DMS53 treated with DMSO at 0.1 percent for 48 hours (cell line): Measurements from ENCODE around the gene ZBTB20.
A peak's percentile ranks its signal among the peaks of the same experiment; 100 is the strongest.
"Not testable (repeated sequence)": the region's sequence is repeated elsewhere in the genome, so short reads cannot be mapped to it uniquely, and the experiment has no call there.

Source experiments
- DNase-seq: peaks from one replicate; lab custom pipeline; 2025; ENCODE audit not compliant: unreplicated experiment; lab: John Stamatoyannopoulos, UW

Gene ZBTB20

GRCh38 chr3:114839476-114839875 is 307.6 kb downstream of the ZBTB20 start:
- no peak for DNase-seq

- no peak for DNase-seq
Measured at GRCh38 chr3:114838025-114838424, 309.1 kb downstream of the ZBTB20 start.

- no peak for DNase-seq
Measured at GRCh38 chr3:114834175-114834940, 312.7 kb downstream of the ZBTB20 start.

- no peak for DNase-seq
Measured at GRCh38 chr3:114831861-114832260, 315.2 kb downstream of the ZBTB20 start.

- DNase-seq: no peak
Measured at GRCh38 chr3:114830652-114831051, 316.4 kb downstream of the ZBTB20 start.

- no peak for DNase-seq
Measured at GRCh38 chr3:114829783-114830182, 317.3 kb downstream of the ZBTB20 start.

- peak; percentile 45 for DNase-seq
Measured at GRCh38 chr3:114827495-114827894, 319.6 kb downstream of the ZBTB20 start.

DNA sequence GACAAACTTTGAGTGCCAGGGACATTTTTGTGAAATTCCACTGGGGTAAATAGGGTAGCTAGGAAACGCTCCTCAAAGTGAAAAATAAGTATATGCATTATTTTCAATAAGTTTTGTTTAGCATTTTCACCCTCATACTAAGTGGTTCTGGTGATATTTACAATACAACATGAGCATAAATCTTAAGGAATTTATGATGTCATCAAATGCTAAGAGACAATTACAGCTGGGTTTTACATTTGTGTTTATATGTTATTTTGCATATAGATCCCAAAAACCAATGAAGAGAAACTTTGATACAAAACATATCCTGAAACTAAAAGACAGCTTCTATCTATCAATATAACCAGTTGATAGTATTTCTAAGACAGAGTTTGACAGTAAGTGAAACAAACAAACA is 323.1 kb downstream of the ZBTB20 start:
- DNase-seq: no peak

- DNase-seq: no peak
Measured at GRCh38 chr3:114823061-114823460, 324.0 kb downstream of the ZBTB20 start.

- no peak for DNase-seq
Measured at GRCh38 chr3:114816052-114816451, 331.0 kb downstream of the ZBTB20 start.

- not testable (repeated sequence) for DNase-seq
Measured at GRCh38 chr3:114812541-114813238, 334.4 kb downstream of the ZBTB20 start.

GRCh38 chr3:114809668-114810413 is 337.2 kb downstream of the ZBTB20 start:
- DNase-seq: no peak

- no peak for DNase-seq
Measured at GRCh38 chr3:114804099-114804498, 343.0 kb downstream of the ZBTB20 start.

DNA sequence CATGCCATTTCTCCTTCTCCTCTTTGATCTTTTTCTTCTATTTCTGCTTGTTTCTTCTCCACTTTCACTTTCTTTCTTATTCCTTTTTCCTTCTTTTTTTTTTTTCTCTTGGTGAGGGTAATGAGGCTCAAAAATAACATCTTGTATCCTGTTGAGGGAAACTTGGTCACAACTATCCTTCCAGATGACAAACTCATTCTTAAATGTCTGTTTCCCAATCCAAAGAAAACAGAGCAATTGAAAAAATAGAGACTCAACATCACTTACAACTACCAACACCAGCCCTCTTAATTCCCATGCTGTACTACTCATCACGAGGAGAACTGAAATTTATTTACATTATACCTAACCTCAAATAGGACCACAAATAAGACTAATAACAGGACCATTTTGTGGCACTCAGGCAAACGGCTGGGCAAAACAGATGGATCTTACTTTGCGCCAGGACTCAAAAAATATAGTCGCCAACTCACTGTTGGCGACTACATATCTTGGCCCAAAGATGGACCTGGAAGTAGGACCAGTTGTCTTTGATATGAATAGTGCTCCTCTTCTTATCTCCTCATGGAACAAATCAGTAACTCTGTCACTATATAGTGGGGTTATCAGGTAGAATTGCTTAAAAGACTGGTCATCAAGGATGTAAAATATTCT is 343.9 kb downstream of the ZBTB20 start:
- DNase-seq: no peak

DNA sequence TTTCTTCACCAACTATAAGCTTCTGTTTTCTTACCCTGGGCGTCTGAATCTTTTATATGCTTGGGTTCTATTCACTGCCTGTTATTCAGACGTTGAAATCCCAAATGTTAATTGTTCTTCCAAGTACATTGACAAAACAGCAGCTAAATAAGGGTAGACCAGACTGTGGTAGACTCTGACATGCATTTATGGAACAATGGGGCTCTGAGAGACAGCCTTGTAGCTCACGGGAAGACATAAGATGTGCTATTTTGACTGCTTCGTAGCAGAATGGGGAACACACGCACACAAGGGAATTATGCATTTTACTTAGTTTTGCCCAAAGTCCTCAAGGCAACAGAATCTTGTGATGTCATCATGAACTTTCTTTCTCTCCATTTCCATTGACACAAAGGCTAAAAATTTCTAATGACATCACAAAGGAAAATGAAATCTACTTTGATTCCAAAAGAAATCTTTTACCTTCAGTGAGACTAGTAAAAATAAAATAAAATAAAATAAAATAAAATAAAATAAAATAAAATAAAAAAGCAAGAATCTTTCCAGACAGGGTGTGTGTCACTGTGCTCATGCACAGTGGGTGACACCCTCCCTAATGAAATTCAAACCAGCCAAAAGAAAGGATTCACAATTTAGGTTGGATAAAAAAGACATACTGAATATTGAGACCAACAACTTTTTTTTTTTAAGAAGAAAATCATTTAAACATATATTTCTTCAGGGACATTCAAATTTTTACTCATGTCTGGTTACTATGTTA is 346.6 kb downstream of the ZBTB20 start:
- no peak for DNase-seq

GRCh38 chr3:114799816-114800215 is 347.3 kb downstream of the ZBTB20 start:
- DNase-seq: no peak

GRCh38 chr3:114796796-114797195 is 350.3 kb downstream of the ZBTB20 start:
- no peak for DNase-seq

DNA sequence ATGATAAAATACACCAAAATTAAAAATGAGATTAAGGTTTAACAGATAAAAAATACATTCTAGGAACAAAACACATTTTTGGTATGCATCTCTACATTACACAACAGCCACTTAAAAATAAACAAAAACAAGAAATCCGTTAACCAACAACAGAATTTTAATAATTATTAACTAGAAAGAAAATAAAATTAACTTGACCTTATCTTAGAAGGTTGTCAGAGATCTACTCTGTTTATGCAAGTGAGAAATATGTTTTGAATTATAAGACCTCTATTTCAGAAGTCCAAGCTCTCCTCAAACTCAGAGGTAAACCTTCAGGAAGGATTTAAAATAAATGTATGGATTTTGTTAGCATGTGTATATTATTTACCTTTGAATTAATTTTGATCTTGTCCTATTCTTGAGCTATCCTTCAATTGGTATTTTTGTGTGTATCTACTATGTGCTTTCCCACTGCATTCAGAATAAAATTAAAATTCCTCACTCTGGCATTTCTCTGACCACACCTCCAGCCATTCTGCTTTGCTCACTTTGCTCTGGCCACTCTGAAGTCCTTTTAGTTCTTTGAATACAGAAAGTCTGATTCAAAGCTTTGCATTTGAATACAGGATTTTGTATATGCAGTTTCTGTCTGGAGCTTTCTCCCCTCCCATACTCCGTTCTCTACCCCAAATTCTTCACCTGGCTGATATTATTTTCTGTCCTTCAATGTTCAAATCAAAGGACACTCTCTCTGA is 352.0 kb downstream of the ZBTB20 start:
- DNase-seq: no peak

- DNase-seq: no peak
Measured at GRCh38 chr3:114792159-114792918, 354.7 kb downstream of the ZBTB20 start.
